B cell (primary cell): Measurements from ENCODE around the gene SKP1.
A peak's percentile ranks its signal among the peaks of the same experiment; 100 is the strongest.

ENCODE experiments used
- EZH2 ChIP-seq: IDR thresholded peaks from 2 replicates; pipeline ENCODE4 v1.6.1; 2012; ENCODE audit warnings: borderline replicate concordance, low read depth, mild to moderate bottlenecking, moderate library complexity, low read length; ENCODE audit not compliant: insufficient read depth, poor library complexity, severe bottlenecking
- TF ChIP-seq, protein P1 (sequence below): fragments of 200-600 bp; IDR thresholded peaks from one replicate; pipeline ENCODE4 v1.8.0; 2022; ENCODE audit warnings: antibody characterized with exemption, mild to moderate bottlenecking

DNA sequence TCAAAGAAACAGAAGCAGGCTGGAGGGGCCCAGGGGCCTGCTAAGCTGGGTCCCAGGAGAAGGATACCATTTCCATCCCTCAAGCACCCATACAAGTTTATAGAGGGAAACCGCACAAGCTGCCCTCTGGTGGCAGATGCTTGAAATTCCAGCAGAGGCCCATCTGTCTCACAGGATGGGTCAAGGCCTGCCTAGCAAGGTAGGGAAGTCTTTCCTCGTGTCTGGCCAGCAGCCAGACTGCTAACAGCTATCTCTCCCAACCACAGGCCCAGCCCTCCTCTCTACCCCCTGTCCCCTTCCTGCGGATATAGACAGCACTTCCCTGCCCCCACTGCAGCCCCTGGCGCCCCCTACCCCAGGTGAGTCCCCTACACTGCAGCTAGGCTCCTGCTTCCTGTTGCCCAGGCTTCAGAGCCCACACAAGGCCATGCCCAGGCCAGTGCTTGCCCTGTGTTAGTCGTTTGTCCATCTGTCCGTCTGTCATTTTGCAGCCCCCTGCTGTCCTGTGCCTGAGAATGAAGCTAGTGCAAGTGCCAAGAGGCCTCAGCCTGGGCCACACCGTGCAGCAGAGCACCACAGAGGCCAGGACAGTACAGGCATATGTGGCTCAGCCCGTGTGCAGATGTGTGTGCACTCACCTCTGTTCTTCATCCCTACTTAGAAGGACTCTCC is 36.1 kb downstream of the SKP1 start:
- TF ChIP-seq, protein P1, sequence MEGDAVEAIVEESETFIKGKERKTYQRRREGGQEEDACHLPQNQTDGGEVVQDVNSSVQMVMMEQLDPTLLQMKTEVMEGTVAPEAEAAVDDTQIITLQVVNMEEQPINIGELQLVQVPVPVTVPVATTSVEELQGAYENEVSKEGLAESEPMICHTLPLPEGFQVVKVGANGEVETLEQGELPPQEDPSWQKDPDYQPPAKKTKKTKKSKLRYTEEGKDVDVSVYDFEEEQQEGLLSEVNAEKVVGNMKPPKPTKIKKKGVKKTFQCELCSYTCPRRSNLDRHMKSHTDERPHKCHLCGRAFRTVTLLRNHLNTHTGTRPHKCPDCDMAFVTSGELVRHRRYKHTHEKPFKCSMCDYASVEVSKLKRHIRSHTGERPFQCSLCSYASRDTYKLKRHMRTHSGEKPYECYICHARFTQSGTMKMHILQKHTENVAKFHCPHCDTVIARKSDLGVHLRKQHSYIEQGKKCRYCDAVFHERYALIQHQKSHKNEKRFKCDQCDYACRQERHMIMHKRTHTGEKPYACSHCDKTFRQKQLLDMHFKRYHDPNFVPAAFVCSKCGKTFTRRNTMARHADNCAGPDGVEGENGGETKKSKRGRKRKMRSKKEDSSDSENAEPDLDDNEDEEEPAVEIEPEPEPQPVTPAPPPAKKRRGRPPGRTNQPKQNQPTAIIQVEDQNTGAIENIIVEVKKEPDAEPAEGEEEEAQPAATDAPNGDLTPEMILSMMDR: peak; percentile 89
- TF ChIP-seq EZH2: no peak
